Non-pigmented ciliary epithelial cell (primary cell): Measurements from ENCODE around the gene OR4E2.
A peak's percentile ranks its signal among the peaks of the same experiment; 100 is the strongest.
"Not testable (repeated sequence)": the region's sequence is repeated elsewhere in the genome, so short reads cannot be mapped to it uniquely, and the experiment has no call there.

Source experiments
- DNase-seq: peaks from one replicate; pipeline ENCODE4 v3.0.0-alpha.2; 2010; ENCODE audit warnings: low read depth

OR4E2 gene

DNA sequence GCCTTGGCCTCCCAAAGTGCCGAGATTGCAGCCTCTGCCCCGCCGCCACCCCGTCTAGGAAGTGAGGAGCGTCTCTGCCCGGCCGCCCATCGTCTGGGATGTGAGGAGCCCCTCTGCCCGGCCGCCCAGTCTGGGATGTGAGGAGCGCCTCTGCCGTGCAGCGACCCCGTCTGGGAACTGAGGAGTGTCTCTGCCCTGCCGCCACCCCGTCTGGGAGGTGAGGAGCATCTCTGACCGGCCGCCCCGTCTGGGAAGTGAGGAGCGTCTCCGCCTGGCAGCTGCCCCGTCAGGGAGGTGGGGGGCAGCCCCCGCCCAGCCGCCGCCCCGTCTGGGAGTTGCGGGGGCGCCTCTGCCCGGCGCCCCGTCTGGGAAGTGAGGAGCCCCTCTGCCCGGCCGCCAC is 44.0 kb downstream of the OR4E2 start:
- DNase-seq, result not testable (repeated sequence)

GRCh38 chr14:21698538-21698937 is 44.9 kb downstream of the OR4E2 start:
- DNase-seq, result not testable (repeated sequence)

- DNase-seq, result no peak
These were observed 45.9 kb downstream of the OR4E2 start for GRCh38 chr14:21699551-21699950.

DNA sequence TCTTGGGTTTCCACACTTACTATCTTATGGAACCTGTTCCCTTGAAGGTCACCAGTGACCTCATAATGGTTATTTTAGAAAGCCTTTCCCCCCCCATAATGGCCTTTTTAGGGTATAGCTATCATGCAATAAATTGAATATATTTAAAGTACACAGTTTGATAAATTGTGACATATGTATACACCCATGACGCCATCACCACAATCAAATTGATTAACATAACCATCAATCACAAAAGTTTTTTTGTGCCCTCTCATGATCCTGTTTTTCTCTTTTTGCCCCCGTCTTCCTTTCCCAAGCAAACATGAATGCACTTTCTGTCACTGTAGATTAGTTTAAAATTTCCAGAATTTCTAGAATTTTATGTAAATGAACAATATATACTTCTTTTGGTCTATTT is 48.7 kb downstream of the OR4E2 start:
- no peak for DNase-seq

DNA sequence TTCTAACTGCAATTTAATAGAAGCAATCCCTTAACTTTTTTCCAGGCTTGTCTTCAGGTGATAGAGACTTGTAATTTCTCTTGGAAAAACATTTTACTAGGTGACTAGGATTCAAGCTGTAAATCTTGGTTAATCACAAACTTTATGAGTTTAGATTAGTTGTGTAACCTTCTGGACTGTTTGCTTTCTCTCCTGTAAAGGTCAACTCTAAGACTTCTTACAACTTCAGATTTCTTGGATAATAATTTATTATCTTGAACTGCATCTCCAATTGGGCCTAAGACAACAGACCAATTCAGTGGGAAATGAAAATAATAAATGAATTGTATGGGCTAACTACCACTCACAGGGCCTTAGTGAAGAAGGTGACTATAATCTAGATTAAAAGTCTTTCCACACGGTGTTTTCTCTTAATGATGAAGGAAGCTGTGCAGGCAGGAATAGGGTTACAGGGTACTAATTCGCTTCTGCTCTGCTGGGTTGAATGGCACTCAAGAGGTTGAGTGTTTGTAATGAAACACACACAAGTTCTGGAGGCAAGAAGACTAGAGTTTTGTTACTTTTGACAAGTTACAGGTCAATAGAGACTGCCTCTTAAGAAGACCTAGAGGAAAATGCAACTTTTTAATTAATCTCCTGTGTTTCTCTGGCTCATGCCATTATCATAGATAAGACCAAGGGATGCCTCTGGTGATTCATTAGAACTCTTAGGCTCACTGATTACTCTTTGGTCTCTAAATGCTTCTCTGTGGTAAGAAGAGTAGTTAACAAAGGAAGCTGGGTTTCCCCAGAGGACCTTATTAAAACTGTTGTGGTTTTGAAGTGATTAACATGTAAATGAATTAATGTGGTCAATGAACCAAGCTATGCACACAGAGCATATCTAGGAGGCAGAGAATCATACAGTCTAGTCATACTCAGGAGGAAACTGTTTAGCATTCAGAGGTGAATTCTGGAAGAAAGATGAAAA is 50.0 kb downstream of the OR4E2 start:
- DNase-seq, result no peak

- DNase-seq, result no peak
These were observed 50.7 kb downstream of the OR4E2 start for GRCh38 chr14:21704338-21704737.

DNA sequence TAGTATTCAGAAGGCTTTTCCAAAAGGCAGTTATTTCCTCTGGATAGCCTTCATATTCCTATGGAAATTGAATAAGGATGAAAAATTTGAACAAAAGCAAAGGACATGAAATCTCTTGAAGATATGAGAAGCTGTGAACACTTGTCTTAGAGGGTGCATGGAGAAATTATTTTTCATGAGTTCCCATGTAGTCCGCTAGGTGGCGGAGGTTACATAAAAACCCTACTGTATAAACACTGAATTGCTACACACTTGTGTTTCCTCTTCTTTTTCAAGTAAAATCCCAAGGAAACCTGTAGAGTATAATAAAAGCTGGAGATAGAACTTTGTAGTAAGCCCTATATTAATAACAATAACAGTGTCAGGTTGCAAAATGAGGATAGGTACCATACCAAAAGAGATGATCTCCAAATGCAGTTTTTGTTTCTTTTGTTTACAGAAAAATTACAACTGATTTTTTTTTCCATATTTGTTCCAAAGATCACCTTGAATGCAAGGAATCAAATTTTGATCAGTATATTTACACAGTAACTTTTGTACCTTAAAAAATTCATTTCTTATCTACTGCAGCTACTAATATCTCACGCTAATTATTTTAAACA is 57.8 kb downstream of the OR4E2 start:
- DNase-seq, result peak; percentile 13

- DNase-seq, result no peak
These were observed 58.4 kb downstream of the OR4E2 start for GRCh38 chr14:21712036-21712435.

DNA sequence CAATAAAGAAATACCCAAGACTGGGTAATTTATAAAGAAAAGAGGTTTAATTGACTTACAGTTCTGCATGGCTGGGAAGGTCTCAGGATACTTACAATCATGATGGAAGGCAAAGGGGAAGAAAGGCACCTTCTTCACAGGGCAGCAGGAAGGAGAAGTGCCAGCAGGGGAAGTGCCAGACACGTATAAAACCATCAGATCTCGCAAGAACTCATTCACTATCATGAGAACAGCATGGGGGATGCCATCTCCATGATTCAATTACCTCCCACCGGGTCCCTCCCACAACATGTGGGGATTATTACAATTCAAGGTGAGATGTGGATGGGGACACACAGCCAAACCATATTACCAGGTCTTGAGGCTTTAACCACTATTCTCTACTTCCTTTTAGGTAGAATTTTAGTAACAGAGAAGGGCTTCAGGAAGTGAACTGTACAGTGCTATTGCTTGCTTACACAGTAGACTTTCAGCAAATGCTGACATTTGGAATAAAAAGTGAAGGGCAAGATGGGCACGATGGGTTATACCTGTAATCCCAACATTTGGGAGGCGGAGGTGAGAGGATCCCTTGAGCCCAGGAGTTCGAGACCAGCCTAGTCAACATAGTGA is 60.8 kb downstream of the OR4E2 start:
- DNase-seq, result no peak
